GM18861 (cell line): ENCODE data around the gene SARS1.

Experiments
- ATAC-seq: cut with Tn5 transposase; IDR thresholded peaks from one replicate; pipeline ENCODE4 v1.9.1; 2021; ENCODE audit not compliant: unreplicated experiment

SARS1 gene

DNA sequence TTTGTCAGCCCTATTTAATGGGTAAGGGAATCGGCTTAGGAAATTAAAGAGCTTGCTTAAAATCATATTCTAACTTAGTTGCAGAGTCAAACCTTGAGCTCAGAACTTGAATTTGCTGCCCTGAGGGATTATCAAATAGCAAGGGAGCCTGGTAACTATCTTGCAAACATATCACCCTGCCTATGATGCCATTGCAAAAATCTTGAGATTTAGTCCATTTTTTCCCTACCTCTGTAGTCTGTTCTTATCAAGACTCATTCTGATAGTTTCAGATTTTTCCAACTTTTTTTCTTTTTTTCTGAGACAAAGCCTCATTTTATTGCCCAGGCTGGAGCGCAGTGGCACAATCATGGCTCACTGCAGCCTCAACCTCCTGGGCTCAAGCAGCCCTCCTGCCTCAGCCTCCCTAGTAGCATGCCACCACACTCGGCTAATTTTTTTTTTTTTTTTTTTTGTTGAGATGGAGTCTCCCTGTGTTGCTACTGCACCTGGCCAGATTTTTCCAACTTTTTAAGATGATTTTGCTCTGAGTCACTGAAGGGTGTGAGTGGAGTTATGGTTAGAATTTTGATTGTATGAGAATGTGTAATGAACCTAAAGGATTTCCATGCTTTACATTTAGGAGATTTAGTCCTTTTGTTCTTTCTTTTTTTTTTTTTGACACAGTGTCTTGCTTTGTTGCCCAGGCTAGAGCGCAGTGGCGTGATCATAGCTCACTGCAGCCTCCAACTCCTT, 12.2 kb downstream of the SARS1 start:
- ATAC-seq = no peak

DNA sequence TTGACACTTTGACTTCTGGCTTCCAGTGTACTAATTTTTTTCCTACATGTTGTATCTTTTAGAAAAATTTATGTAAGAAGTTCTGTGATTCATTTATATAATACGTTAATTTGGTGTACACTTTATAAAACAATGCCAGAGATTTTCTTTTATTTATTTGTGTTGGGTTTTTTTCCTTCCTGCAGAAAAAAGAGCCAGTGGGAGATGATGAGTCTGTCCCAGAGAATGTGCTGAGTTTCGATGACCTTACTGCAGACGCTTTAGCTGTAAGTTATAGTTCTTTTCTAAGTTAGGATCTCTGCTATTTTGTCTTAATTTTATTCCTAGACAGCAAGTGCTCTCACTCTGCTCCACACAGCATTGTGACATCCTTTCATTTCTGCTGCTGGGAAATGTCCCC, 14.4 kb downstream of the SARS1 start:
- ATAC-seq = no peak

DNA sequence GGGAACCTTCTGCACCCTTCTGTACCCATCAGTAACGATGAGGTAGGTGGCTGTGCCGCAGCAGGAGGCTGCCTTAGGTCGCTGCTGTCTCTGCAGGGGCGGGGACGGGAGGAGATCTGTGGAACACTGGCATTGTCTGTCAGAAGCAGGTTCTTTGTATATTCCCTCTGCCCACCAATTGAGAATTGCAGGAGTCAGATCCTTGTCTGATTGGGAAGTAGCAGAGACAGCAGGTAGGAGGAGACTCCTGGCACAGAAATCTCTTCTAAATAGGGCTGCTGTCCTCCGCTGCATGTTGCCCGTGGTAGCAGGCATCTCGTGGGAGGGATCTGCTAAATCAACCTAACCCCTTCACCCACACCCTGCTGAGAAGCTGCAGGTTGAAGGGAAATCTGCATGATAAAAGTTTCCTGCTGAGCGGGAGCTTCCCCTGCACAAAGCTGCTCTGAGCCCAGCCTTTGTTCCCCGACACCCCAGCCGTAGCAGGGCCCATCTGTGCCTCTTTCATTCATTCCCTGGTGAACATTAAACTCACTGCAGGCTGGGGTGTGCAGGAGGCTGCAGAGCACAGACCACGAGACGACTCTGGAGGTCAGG, 15.9 kb downstream of the SARS1 start:
- ATAC-seq = no peak

DNA sequence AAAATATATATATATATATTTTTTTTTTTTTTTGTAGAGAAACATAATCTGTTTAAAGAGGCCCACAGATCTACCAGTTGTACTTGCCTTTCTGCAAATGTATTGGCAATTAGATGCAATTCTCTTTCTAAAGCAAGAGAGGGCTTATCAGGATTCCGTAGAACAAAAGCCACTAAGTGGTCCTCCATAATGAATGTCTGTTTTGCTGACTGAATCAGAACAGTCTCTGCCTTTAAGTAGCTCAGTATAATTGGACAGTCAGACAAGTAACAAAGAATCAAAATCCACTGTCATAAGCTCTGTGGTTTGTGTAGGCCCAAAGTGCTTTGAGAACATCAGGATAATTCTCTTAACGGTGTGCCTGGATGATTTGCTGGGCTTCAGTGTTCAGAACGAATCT, 17.3 kb downstream of the SARS1 start:
- ATAC-seq = no peak

DNA sequence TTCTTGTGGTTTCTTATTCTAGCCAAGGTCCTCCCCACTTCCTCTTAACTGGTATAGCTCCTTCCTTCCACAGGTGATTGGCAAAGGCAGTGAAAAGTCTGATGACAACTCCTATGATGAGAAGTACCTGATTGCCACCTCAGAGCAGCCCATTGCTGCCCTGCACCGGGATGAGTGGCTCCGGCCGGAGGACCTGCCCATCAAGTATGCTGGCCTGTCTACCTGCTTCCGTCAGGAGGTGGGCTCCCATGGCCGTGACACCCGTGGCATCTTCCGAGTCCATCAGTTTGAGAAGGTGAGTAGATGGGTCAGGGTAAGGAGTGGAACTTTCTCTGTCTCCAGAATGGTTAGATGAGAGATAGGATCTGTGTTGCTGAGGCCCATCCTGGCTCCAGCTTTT, 21.4 kb downstream of the SARS1 start:
- ATAC-seq = no peak

DNA sequence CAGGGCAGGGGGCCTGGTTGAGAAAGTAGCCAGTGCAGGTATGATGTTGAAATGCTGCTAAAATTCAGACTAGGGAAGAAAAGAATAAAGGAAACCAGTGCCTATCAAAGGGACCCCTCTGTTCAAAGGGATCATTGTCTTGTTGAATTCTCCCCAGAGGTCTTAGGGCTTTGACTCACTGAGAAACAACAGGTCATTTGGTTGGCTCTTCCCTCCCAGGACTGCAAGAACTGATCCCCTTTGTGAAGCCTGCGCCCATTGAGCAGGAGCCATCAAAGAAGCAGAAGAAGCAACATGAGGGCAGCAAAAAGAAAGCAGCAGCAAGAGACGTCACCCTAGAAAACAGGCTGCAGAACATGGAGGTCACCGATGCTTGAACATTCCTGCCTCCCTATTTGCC, 23.8 kb downstream of the SARS1 start:
- ATAC-seq = no peak

DNA sequence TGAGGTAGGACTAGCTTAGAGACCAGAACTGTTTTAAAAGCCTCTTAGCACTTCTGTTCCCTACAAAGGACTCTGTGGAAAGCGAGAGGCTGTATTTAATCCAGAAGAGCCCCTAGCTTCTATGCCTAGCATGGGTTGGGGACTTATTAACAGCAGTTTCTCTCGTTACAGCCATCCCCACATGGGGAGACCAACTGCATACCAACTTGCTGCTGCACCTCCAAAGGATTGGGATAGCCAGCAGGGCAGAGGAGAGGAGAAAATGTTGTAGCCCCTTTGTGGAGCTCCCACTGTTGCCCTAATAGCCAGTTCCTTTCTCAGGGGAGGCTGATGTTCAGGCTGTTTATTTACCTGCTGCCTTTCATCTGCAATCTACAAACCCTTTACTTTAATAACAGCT, 24.7 kb downstream of the SARS1 start:
- ATAC-seq = no peak

DNA sequence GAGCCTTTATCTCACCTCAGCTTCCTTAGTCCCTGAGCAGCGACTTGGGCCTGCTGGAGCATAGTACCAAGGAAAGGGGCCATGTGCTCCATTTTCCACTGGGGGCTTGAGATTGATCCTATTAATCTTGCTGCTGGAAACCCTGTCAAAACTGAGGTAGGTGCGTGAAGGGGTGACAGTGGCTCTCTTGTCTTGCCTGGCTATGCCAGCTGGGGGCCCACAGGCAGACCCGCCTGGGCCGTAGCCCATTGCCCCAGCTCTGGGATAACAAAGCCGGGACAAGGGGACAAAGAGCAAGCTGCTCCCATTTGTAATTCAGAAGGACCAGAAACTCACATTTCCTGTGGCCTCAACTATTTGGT, 25.3 kb downstream of the SARS1 start:
- no peak for ATAC-seq

DNA sequence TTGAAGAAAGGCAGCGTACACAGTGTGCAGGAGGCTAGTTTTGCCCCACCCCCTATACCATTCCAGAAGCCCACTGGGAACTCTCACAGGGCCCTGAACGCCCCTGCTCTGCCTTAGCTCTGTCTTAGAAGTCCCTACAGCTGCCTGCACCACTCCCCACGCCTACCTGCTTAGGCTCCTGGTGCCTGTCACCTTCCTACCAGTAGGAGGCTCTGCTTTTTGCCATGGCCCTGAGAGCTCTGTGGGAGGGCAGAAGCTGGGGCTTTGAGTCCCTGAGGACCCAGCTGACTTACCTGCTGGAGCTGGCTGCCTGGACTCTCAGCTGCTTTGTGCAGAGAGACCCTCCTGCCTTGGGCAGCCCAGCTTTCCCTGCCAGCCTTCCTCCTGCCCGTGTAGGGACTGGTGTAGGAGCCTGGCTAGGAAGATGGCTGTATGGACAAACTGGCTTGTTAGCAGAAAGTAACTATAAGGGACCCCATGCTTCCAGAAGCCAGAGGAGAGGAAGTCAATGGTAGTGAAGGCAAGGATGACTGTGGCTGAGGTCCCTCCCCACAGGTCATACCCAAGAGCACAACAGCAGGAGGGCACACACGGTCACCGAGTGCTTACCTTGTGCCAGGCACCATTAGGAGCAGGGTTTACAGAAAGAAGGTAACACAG, 25.8 kb downstream of the SARS1 start:
- ATAC-seq = peak; percentile 73

DNA sequence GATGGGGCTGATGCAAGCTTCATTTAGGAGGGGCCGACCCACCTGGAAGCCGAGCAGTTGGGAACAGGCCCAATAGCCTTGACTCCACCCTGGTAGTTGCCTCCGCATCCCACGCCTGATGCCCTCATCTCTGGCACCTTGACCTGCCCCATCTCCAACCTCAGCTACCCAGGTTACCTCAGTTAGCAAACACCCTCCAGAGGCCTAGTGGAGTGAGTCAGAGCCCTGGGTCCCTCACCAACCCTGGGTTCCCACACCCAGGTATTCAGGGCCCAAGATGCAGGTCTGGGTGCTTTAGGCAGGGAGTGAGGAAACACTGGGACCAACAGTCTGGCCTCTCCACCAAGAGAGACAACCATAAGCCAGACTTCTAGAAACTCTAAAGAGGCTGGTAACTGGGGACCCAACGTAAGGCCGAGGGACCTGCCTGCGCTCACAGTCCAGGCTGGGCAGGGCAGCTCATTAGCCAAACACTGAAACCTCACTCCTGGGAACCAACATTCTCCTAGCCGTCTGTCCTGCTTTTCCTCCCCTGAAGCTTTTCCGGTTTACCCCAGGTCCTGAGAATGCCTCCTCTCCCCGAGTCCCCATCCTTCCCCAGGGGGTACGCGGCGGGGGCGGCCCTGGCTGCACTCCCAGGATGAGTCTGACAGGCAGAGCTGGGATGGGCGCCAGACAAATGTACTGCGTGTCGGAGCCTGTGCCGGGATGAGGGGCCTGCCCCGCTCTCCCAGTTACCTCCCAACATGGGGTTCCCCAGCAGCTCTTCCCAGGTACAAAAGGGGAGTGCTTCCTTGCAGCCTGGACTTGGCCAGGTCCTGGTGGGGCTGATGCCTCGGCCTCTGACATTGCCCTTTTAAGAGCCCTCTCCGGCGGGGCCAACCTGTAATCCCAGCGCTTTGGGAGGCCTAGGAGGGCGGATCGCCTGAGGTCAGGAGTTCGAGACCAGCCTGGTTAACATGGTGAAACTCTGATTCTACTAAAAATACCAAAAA, 26.7 kb downstream of the SARS1 start:
- ATAC-seq = no peak

DNA sequence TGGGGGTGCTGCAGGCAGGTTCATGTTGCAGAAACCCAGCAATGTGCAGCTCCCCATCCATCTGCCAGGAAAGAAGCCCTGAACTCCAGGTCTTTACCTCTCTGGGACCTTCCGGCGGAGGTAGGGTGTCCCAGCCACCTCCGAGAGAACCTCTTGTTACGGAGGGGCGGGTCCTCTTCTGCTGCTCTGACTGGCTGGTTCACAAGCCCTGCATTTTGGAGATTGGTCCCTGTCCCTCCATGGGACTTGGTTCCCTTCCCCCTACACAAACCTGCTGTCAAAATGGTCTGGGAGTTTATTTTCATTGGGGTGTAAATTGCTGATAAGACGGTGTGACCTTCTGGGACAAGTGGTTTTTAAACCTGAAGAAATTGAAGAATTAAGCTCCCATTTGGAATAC, 27.6 kb downstream of the SARS1 start:
- ATAC-seq = no peak

DNA sequence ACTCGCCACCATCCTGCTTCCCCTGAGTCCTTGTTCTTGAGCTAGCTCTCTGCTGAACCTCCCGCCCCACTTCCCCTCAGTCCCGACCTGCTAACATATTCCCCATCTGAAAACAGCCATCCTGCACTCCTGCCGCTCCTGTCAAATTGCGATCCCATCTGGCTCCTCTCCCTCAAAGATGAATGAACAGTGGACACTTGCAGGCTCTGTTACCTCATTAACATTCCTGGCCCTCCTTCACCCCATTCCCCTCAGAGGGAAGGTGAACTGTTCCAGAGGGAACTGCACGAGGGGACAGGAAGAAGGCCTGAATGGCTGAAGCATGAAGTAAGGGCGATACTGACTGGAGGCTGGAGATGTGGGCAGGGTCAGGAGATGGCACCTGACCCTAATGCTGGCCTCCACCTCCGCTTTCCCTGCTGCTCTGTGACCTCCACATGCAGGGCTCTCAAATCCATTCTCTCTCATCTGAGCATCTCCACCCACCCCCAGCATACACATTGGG, 28.2 kb downstream of the SARS1 start:
- ATAC-seq = no peak

DNA sequence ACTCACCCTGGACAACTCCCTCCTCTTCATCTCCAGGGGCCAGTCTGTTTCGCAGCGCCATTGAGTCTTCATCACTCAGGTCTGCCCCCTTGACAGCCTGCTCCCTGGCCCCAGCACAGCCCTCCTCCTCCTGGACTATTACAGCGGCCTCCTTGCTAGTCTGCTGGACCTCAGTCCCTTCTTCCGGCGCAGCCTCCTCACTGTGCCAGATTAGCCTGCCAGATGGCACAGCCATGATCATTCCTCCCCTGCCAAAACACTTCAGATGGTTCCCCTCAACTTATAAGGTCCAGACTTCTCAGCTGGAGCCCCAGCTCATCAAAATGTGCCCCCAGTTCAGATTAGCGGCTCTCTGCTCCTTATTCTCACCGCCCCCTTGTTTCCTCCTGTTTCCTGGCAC, 28.7 kb downstream of the SARS1 start:
- no peak for ATAC-seq

DNA sequence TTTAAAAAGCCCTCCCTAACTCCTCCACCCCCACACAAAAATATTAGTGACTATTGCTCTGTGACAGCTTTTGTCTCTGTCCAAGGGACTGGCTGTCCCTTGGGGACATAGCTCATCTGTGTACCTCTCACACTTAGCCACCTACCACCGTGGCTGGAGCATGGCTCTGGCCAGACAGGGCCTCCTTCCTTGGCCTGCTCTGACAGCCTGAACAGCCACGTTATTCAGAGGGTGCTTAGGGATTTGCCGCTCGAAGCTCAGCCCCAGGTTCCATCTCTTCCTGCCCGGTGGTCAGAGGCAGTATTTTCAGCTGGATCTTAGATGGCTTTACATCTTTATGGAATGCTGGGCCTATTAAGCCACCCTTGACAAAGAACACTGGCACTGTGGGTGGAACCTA, 29.5 kb downstream of the SARS1 start:
- ATAC-seq = no peak

DNA sequence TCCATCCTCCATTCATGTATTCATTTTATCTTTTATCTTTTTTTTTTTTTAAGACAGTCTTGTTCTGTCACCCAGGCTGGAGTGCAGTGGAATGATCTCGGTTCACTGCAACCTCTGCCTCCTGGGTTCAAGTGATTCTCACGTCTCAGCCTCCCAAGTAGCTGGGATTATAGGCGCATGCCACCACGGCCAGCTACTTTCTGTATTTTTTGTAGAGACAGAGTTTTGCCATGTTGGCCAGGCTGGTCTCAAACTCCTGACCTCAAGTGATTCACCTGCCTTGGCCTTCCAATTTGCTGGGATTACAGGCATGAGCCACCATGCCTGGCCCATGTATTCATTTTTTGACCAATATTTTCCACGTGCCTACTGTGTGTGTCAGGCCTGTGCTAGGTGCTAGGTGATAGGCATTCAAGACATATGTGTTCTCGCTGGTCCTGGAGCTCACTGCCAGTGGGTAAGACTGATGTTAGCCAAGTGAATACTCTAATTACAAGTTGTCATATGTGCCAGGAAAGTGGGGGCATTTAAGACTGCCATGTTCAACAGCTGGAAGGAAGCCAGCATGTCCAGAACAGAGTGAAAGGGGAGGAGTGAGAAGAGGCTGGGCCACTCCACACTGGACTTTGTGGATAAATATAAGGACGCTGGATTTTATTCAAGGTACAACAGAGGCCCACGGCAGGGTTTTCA, 30.3 kb downstream of the SARS1 start:
- no peak for ATAC-seq

DNA sequence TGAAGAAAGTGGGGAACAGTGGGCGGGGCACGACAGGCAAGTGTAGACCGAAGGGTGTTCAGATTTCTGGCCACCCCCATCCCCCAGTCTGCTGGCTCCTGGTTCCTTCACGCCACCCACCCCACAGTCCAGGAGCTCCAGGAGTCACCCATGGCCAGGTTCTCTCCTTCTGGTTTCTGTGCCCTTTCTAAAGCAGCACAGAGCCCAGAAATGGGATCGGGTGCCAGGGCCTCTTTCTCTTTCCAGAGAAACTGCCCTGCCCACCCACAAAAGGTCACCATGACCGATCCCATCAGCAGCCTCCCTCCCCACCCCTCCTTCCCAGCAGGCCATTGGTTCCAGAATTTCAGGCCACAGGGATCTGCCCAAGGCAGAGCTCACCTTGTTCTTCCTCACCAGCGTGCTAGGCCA, 32.4 kb downstream of the SARS1 start:
- no peak for ATAC-seq

DNA sequence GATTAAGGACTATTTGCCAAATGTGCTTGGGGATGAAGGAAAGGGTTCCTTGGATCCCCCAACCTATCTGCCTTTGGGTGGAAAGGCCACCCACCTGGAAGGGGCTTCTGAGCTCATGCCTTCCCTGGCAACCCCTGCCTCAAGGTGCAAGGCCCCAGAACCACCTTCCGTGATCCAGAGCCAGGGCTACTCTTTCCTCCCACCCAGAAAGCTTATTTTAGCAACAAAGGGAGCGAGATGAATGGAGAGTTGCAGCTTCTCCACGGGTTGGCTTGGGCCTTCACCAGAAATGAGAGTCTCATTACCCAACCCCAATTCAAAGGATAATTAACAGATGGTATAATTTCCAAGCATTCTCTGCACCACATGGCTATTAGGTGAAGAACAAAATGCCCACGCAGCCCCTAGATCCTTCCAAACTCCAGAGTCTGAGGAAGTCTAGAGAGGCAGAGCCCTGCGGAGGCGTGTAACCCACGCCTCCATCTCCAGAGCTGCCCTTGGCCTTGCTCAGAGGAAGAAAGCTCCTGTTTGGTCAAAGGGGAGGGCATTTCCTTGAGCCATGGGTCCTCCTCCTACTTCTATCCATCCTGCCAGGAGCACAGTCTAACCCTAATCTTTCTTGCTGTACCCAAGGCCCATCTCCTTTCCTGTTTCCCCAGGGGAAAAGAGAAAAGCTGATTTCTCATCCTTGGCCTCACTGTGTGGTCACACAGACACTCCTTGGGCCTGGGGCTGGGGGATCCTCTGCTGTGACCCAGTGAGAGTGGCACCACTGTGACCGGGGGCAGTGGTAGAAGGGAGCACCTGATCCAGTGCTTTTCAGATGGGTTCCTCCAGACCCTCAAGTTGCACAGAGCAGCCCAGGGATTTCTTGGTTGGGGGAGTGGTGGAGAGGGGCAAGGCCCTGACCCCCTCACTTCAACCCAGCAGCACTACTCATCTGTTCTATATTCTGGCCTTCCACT, 34.0 kb downstream of the SARS1 start:
- no peak for ATAC-seq

DNA sequence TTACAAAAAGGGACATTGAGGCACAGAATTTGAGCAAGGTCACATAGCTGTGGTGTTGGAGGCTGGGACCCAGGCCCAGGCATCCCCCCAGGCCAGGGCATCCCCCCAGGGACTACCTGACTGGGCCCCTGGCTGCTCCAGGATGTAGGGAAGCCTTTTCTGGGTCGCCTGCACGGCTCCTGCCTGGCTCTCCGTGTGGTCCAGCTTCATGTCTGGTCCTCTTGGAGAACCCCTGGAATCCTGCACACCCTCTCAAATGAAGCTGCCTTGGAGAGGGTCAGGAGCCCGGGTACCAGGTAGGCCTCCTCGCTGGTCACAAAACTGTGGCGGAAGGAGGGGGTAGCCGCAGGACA, 34.7 kb downstream of the SARS1 start:
- no peak for ATAC-seq

DNA sequence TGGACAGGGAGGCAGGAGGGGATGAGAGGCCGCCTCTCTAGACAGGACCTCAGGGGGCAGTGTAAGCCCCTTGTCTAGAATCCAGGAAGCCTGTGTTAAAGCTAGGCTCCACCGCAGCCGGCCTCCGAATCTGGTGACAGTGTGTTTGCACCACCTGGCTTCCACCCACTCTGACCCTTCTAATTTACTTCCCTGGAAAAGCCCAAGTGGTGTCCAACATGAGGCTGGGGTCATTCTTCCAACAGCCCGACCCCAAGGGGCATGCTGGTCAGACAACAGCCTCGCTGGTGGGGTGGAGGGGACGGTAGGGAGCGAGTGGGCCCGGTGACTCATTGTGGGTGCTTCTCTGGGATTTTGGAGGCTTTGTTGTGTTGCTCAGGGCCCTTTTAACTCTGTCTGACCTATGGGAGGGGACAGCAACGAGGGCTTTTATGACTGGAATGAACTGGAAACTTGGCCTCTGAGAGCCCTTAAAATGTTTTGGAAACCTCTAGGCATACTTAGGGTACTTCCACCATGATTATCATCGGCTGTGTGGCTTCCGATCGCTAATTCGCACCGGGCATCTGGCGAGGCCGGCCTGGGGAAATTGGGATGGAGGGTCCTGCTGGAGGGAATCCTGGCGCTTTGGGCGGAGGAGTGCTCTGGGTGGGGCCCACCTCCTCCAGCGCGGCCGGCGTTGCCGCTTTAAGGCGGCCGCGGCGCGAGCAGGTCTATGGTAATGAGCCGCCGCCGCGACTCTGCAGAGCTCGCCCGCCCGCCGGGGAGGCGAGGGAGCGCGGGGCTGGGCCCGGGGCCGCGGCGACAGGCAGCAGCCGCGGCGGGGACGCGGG, 35.3 kb downstream of the SARS1 start, which contains the start of gene CELSR2:
TSS of gene CELSR2 (plus strand) at position 743 of the 833 bp plus-strand sequence. CDS start 541 bp downstream, outside the sequence.
- peak; percentile 64 for ATAC-seq
